HepG2 (cell line): ENCODE data around the gene BRAP. TPM values are rescaled to one million over a fixed set of nuclear protein-coding genes. Genes with fewer than 3 reads are reported as not detected.

Experiments
- ERF ChIP-seq: IDR thresholded peaks from 2 replicates; pipeline ENCODE4 v1.6.1; 2018; ENCODE audit warnings: missing biosample characterization, missing genetic modification reagents
- GATAD2A ChIP-seq: IDR thresholded peaks from 2 replicates; pipeline ENCODE4 v1.6.1; 2016
- HCFC1 ChIP-seq: fragments of 150-350 bp; IDR thresholded peaks from 2 replicates; pipeline ENCODE4 v1.6.1; 2014; ENCODE audit warnings: low read depth, low read length
- HNF4G ChIP-seq, 2 experiments: sonication (generic) in 1 of 2; formaldehyde crosslinking in 1 of 2; IDR thresholded peaks; 2 replicates each; pipeline versions ENCODE4 v1.4.0 to v1.6.1; 2011 to 2020; ENCODE audit warnings: borderline replicate concordance in 2 of 2, low read depth in 2 of 2, mild to moderate bottlenecking in 2 of 2, low read length in 1 of 2, missing genetic modification reagents in 1 of 2, moderate library complexity in 1 of 2
- IKZF1 ChIP-seq: fragments of 450-650 bp; IDR thresholded peaks from 2 replicates; pipeline ENCODE4 v1.7.1; 2016
- MIER2 ChIP-seq: IDR thresholded peaks from 2 replicates; pipeline ENCODE4 v1.6.1; 2016; ENCODE audit warnings: missing biosample characterization, missing genetic modification reagents
- NCOR1 ChIP-seq: fragments of 200-600 bp; sonication (generic); IDR thresholded peaks from 2 replicates; pipeline ENCODE4 v1.7.0; 2017; ENCODE audit warnings: antibody characterized with exemption, low read length, borderline replicate concordance
- PPARG ChIP-seq: conservative IDR thresholded peaks from 2 replicates; pipeline ENCODE4 v1.6.1; 2016; ENCODE audit warnings: missing biosample characterization, missing genetic modification reagents
- RFXANK ChIP-seq: IDR thresholded peaks from 2 replicates; pipeline ENCODE4 v1.6.1; 2016
- TOE1 ChIP-seq: sonication (generic); formaldehyde crosslinking; IDR thresholded peaks from 2 replicates; pipeline ENCODE4 v1.4.0; 2020; ENCODE audit warnings: mild to moderate bottlenecking, missing genetic modification reagents
- ZNF136 ChIP-seq: sonication (generic); formaldehyde crosslinking; IDR thresholded peaks from 2 replicates; pipeline ENCODE4 v1.8.1; 2022; ENCODE audit warnings: low read depth, mild to moderate bottlenecking, moderate library complexity, missing genetic modification reagents
- ZNF205 ChIP-seq: IDR thresholded peaks from 2 replicates; pipeline ENCODE4 v1.6.1; 2018; ENCODE audit warnings: missing biosample characterization, missing genetic modification reagents
- polyA plus RNA-seq, 8 experiments: library from polyadenylated mRNA; depleted of rRNA in 3 of 8; stranded (reverse) in 7 of 8; unstranded in 1 of 8; fragments of >200 nt; fragmentation: Illumina TruSeq in 4 of 8; extraction: Trizol in 4 of 8; gene quantifications; 2 replicates each; pipeline versions ENCODE4 v1.2.1 to v1.2.3, GENCODE V29; 2011 to 2016; ENCODE audit warnings: low read depth in 4 of 8, missing spikeins in 1 of 8, mixed read lengths in 1 of 8; ENCODE audit not compliant: insufficient read depth in 1 of 8
- total RNA-seq, 5 experiments: library from RNA; depleted of rRNA; stranded (reverse); fragments of >200 nt; fragmentation: Illumina TruSeq; extraction: Trizol; gene quantifications; 2 replicates each; pipeline ENCODE4 v1.2.3, GENCODE V29; 2016; ENCODE audit warnings: low read depth in 1 of 5
- TF ChIP-seq, protein P1 (sequence below): sonication (generic); formaldehyde crosslinking; IDR thresholded peaks from 2 replicates; pipeline ENCODE4 v1.8.1; 2022; ENCODE audit warnings: mild to moderate bottlenecking, missing genetic modification reagents
- TF ChIP-seq, protein P2 (sequence below): sonication (generic); formaldehyde crosslinking; IDR thresholded peaks from 2 replicates; pipeline ENCODE4 v1.4.0; 2020; ENCODE audit warnings: mild to moderate bottlenecking, missing genetic modification reagents, borderline replicate concordance
- TF ChIP-seq, protein P3 (sequence below): sonication (generic); formaldehyde crosslinking; IDR thresholded peaks from 2 replicates; pipeline ENCODE4 v1.4.0; 2020; ENCODE audit warnings: mild to moderate bottlenecking, missing genetic modification reagents
- TF ChIP-seq, protein P4 (sequence below): IDR thresholded peaks from 2 replicates; pipeline ENCODE4 v1.6.1; 2012; ENCODE audit warnings: inconsistent platforms
- TF ChIP-seq, protein P5 (sequence below), 2 experiments: sonication (generic) in 1 of 2; formaldehyde crosslinking in 1 of 2; IDR thresholded peaks; 2 replicates each; pipeline versions ENCODE4 v1.4.0 to v1.6.1; 2016 to 2020; ENCODE audit warnings: borderline replicate concordance in 1 of 2, low read depth in 1 of 2, mild to moderate bottlenecking in 1 of 2, missing genetic modification reagents in 1 of 2

BRAP gene
- total and polyA plus RNA-seq, 2 of the 13 experiments (the other 11 are each of a cell fraction or from before 2014, with no cell fraction given), result 8.1 to 15.4 TPM

DNA sequence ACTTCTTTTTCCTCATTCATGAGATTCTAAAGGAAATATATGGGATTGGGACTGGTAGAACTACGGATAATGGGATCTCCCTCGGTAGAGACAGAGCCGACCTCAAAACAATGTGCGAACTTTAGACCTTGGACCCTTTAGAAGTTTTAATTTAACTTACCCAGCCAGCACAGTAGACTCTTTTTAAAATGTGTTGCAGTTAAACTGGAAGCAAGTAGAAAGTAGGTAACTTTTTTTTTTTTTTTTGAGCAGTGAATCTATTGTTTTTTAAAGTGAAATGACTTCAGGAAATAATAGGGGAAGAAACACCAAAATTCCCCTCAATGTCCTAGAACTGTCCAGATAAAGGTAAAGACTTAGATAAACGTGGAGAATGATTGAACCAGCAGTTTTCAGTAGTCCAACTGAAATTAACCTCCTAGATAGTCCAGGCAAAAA is 85.5 kb downstream of the BRAP start (continued):
- peak; percentile 87 for TF ChIP-seq HNF4G (IDR thresholded peaks at IDR 0.05; ENCODE audit: borderline replicate concordance, low read depth, low read length)
- no peak; the same call in 1 of the 2 replicates for TF ChIP-seq HNF4G (CRISPR knock-in tag; IDR thresholded peaks at IDR 0.05; ENCODE audit: borderline replicate concordance, low read depth)
- peak; percentile 44; the same call in 1 of the 2 replicates for TF ChIP-seq GATAD2A (CRISPR knock-in tag)
- TF ChIP-seq MIER2 (CRISPR knock-in tag), result no peak
- no peak for TF ChIP-seq HCFC1
- TF ChIP-seq ERF, result no peak
- TF ChIP-seq IKZF1, result no peak
- TF ChIP-seq, protein P1, sequence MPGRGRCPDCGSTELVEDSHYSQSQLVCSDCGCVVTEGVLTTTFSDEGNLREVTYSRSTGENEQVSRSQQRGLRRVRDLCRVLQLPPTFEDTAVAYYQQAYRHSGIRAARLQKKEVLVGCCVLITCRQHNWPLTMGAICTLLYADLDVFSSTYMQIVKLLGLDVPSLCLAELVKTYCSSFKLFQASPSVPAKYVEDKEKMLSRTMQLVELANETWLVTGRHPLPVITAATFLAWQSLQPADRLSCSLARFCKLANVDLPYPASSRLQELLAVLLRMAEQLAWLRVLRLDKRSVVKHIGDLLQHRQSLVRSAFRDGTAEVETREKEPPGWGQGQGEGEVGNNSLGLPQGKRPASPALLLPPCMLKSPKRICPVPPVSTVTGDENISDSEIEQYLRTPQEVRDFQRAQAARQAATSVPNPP, result no peak
- TF ChIP-seq, protein P2, sequence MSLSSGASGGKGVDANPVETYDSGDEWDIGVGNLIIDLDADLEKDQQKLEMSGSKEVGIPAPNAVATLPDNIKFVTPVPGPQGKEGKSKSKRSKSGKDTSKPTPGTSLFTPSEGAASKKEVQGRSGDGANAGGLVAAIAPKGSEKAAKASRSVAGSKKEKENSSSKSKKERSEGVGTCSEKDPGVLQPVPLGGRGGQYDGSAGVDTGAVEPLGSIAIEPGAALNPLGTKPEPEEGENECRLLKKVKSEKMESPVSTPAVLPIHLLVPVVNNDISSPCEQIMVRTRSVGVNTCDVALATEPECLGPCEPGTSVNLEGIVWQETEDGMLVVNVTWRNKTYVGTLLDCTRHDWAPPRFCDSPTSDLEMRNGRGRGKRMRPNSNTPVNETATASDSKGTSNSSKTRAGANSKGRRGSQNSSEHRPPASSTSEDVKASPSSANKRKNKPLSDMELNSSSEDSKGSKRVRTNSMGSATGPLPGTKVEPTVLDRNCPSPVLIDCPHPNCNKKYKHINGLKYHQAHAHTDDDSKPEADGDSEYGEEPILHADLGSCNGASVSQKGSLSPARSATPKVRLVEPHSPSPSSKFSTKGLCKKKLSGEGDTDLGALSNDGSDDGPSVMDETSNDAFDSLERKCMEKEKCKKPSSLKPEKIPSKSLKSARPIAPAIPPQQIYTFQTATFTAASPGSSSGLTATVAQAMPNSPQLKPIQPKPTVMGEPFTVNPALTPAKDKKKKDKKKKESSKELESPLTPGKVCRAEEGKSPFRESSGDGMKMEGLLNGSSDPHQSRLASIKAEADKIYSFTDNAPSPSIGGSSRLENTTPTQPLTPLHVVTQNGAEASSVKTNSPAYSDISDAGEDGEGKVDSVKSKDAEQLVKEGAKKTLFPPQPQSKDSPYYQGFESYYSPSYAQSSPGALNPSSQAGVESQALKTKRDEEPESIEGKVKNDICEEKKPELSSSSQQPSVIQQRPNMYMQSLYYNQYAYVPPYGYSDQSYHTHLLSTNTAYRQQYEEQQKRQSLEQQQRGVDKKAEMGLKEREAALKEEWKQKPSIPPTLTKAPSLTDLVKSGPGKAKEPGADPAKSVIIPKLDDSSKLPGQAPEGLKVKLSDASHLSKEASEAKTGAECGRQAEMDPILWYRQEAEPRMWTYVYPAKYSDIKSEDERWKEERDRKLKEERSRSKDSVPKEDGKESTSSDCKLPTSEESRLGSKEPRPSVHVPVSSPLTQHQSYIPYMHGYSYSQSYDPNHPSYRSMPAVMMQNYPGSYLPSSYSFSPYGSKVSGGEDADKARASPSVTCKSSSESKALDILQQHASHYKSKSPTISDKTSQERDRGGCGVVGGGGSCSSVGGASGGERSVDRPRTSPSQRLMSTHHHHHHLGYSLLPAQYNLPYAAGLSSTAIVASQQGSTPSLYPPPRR (CRISPR knock-in tag), result no peak
- TF ChIP-seq ZNF205, result no peak
- TF ChIP-seq PPARG, result 0 out of 2 replicates have a peak, but pooled peaks have one; percentile 27
- no peak for TF ChIP-seq TOE1 (CRISPR knock-in tag)
- TF ChIP-seq, protein P3, sequence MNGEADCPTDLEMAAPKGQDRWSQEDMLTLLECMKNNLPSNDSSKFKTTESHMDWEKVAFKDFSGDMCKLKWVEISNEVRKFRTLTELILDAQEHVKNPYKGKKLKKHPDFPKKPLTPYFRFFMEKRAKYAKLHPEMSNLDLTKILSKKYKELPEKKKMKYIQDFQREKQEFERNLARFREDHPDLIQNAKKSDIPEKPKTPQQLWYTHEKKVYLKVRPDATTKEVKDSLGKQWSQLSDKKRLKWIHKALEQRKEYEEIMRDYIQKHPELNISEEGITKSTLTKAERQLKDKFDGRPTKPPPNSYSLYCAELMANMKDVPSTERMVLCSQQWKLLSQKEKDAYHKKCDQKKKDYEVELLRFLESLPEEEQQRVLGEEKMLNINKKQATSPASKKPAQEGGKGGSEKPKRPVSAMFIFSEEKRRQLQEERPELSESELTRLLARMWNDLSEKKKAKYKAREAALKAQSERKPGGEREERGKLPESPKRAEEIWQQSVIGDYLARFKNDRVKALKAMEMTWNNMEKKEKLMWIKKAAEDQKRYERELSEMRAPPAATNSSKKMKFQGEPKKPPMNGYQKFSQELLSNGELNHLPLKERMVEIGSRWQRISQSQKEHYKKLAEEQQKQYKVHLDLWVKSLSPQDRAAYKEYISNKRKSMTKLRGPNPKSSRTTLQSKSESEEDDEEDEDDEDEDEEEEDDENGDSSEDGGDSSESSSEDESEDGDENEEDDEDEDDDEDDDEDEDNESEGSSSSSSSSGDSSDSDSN (CRISPR knock-in tag), result no peak
- TF ChIP-seq, protein P4, sequence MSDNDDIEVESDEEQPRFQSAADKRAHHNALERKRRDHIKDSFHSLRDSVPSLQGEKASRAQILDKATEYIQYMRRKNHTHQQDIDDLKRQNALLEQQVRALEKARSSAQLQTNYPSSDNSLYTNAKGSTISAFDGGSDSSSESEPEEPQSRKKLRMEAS, result no peak
- TF ChIP-seq, protein P5, sequence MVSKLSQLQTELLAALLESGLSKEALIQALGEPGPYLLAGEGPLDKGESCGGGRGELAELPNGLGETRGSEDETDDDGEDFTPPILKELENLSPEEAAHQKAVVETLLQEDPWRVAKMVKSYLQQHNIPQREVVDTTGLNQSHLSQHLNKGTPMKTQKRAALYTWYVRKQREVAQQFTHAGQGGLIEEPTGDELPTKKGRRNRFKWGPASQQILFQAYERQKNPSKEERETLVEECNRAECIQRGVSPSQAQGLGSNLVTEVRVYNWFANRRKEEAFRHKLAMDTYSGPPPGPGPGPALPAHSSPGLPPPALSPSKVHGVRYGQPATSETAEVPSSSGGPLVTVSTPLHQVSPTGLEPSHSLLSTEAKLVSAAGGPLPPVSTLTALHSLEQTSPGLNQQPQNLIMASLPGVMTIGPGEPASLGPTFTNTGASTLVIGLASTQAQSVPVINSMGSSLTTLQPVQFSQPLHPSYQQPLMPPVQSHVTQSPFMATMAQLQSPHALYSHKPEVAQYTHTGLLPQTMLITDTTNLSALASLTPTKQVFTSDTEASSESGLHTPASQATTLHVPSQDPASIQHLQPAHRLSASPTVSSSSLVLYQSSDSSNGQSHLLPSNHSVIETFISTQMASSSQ (IDR thresholded peaks at IDR 0.05; ENCODE audit: low read depth), result no peak
- TF ChIP-seq, protein P5 (CRISPR knock-in tag; IDR thresholded peaks at IDR 0.05; ENCODE audit: borderline replicate concordance), result 0 out of 2 replicates have a peak, but pooled peaks have one; percentile 70
- 0 out of 2 replicates have a peak, but pooled peaks have one; percentile 13 for TF ChIP-seq ZNF136 (CRISPR knock-in tag)
- peak; percentile 15; the same call in 1 of the 2 replicates for TF ChIP-seq RFXANK (CRISPR knock-in tag)
- peak; percentile 80 for TF ChIP-seq NCOR1
